Retinal pigment epithelial cell (primary cell): ENCODE measurements around the gene ACOT7.

Experiments used
- DNase-seq: peaks from one replicate; pipeline ENCODE4 v3.0.0-alpha.2; 2010; ENCODE audit warnings: low read depth
- H3K4me3 ChIP-seq: 2 replicates; pipeline ENCODE4 v1.5.1; 2011; ENCODE audit warnings: mild to moderate bottlenecking, low read length, control low read depth, moderate library complexity
- TF ChIP-seq, protein P1 (sequence below): conservative IDR thresholded peaks from 2 replicates; pipeline ENCODE4 v1.5.1; 2011; ENCODE audit warnings: low read depth, low read length, control low read depth, inconsistent platforms

The ACOT7 gene

GRCh38 chr1:6218375-6219164 is 175.0 kb downstream of the ACOT7 start:
- TF ChIP-seq, protein P1, sequence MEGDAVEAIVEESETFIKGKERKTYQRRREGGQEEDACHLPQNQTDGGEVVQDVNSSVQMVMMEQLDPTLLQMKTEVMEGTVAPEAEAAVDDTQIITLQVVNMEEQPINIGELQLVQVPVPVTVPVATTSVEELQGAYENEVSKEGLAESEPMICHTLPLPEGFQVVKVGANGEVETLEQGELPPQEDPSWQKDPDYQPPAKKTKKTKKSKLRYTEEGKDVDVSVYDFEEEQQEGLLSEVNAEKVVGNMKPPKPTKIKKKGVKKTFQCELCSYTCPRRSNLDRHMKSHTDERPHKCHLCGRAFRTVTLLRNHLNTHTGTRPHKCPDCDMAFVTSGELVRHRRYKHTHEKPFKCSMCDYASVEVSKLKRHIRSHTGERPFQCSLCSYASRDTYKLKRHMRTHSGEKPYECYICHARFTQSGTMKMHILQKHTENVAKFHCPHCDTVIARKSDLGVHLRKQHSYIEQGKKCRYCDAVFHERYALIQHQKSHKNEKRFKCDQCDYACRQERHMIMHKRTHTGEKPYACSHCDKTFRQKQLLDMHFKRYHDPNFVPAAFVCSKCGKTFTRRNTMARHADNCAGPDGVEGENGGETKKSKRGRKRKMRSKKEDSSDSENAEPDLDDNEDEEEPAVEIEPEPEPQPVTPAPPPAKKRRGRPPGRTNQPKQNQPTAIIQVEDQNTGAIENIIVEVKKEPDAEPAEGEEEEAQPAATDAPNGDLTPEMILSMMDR, result no peak
- no peak overlapping the region for H3K4me3 ChIP-seq
- DNase-seq, result no peak
